GM12878 (cell line): ENCODE results near the gene SLX4IP.

Source experiments
- CBX3 ChIP-seq: fragments of 200-600 bp; sonication (generic); IDR thresholded peaks from 2 replicates; pipeline ENCODE4 v1.6.1; 2016; ENCODE audit warnings: low read depth, borderline replicate concordance
- EP300 ChIP-seq, 2 experiments: fragments of 150-350 bp in 1 of 2; IDR thresholded peaks; 2 replicates each; pipeline ENCODE4 v1.6.1; 2011 to 2012; ENCODE audit warnings: low read depth in 2 of 2, low read length in 2 of 2, borderline replicate concordance in 1 of 2, improper control_type of control experiment in 1 of 2, inconsistent platforms in 1 of 2; ENCODE audit not compliant: control insufficient read depth in 1 of 2

DNA sequence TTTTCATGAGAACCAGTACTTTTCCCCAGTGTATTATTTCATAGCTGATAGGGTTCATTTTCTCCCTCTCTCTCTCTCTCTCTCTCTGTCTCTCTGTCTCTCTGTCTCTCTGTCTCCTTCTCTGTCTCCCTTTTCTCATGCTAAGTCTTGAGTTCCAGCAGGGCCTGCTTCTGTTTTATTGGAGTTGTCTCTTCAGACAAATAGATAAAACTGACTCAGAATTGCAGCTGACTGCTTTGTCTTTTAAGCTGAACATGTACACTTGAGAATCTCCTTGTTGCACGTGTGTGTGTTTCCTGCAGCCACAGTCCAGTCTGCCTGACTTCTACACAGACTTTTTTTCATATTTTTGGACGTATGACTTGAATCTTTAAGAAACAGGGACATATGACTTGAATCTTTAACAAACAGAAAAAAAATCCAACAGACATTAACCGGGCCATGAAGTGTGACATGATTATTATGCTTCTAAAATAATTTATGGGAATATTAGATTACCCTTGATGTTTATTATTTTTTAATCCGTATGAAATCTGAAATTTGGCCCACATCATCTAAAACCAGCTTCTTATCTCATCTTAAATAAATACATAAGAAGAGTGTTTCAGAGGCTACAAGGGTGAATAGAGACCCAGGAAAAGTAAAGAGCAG, 167.2 kb downstream of the SLX4IP start:
- TF ChIP-seq EP300 (IDR thresholded peaks at IDR 0.05; ENCODE audit: borderline replicate concordance in 1 of 2, control insufficient read depth in 1 of 2, low read depth in 2 of 2, low read length in 2 of 2) (no peak), CBX3 (no peak)
